ENCODE results near the gene TMEM139.

GRCh38 chr7:143300959-143301935 lies 16.5 kb downstream of the TMEM139 start:
- TF ChIP-seq L3MBTL2 (conservative IDR thresholded peaks at IDR 0.05) = no peak
- no peak for TF ChIP-seq FOXK2 (IDR thresholded peaks at IDR 0.05)
- TF ChIP-seq, protein P1, sequence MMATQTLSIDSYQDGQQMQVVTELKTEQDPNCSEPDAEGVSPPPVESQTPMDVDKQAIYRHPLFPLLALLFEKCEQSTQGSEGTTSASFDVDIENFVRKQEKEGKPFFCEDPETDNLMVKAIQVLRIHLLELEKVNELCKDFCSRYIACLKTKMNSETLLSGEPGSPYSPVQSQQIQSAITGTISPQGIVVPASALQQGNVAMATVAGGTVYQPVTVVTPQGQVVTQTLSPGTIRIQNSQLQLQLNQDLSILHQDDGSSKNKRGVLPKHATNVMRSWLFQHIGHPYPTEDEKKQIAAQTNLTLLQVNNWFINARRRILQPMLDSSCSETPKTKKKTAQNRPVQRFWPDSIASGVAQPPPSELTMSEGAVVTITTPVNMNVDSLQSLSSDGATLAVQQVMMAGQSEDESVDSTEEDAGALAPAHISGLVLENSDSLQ (IDR thresholded peaks at IDR 0.05) = no peak
- TF ChIP-seq SP1 (IDR thresholded peaks at IDR 0.05) = no peak
- no peak for TF ChIP-seq SUZ12 (IDR thresholded peaks at IDR 0.05)
- no peak for TF ChIP-seq ELF4 (IDR thresholded peaks at IDR 0.05)
- TF ChIP-seq FOXA1 (IDR thresholded peaks at IDR 0.05) = no peak
